Activated gamma-delta T cell treated with anti-CD3 and anti-CD28 coated beads, Interleukin-2, amount 50 U/mL, for 16 hours (primary cell): ENCODE results near the gene HLCS.
"Not testable (repeated sequence)": the region's sequence is repeated elsewhere in the genome, so short reads cannot be mapped to it uniquely, and the experiment has no call there.

Experiments
- DNase-seq: peaks from one replicate; pipeline ENCODE4 v3.0.0-alpha.2; 2020; ENCODE audit warnings: low read depth

HLCS gene

DNA sequence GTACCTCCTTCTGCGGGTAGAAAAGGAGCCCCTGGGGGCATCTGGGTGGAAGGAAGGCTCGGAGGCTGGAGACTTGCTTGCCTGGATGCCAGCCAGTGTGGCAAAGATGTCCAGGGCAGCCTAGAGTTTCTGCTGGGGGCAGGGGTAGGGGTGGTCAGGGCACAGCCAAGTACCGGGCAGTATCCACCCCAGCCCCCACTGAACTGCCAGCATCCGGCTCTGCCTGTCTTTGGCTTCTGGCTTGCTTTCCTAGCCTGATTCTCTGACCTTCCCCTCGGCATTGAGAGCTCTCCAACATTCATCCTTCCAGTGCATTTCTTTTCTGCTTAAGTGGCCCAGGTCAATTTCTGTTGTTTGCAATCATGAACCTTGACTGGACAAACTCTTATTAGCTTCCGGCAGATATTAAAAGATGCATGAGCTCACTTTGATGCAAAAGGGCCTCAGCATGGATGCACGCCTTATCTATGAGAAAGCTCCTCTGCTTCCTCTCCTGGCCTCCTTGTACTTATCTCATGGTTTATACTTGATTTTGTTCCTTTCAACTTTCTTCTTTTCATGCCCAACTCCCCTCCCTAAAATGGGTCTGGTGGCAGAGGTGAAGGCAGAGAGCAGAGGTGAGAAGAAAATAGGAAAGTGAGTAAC lies 116.9 kb downstream of the HLCS start:
- no peak for DNase-seq

DNA sequence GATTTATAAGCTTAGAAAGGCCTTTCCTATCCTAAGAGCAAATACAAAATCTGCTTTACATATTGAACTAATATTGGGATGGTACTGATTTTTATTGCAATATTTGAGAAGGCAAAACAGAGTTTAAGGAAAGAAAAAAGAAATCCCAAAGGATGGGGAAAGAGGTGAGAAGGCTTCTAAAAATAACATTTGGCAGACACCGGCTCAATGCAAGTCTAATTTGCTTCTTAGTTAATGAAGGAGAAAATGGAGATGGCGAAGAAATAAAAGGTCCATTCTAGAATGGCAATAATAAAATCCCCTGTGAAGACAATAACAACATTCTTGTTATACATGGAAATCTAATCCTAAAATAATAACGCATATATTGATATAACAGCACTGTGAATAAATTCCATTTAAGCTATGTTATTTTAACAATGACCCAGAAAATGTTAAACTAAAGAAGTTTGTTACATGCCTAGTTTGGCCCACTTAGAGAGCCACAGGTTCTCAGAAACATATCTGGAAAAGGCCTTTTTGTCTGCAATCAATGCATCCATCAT lies 117.7 kb downstream of the HLCS start:
- DNase-seq: no peak

- no peak for DNase-seq
Observed at GRCh38 chr21:36847189-36847588, 119.3 kb downstream of the HLCS start.

- DNase-seq: no peak
Observed at GRCh38 chr21:36846631-36847030, 119.8 kb downstream of the HLCS start.

DNA sequence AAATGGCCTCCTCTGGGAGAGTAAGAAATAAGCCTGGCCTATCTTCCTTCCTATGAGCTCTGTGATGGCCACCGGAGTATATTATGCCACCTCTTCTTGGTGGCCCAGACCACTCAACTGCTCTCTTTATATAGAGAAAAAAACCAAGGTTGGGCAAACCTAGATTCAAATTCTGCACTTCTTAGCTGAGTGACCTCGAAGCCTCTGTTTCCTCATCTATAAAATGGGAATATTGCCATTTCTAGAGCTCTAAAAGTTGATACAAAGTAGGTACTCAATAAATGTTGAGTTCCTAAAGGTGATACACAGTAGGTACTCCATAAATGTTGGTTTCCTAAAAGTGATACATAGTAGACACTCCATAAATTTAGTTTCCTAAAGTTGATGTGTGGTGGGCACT lies 120.7 kb downstream of the HLCS start:
- no peak for DNase-seq

DNA sequence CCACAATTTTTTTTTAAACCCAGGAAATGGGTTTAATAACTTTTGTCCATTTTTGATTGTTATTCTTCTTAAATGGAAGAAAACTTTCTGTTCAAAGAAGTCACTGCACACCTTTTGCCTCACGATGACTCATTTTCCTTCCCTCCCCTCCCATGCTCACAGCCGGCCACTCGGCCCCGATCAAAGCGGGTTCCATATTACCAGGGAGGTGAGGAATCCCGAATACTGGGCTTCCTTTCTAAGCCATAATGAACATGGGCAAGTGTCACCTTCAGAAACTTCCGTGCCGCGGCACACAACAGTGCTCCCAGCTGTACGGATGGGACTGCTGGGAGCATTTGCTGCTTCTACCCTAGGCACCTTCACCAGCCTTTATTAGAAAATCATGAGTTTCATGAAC lies 121.4 kb downstream of the HLCS start:
- no peak for DNase-seq

- DNase-seq: no peak
Observed at GRCh38 chr21:36841866-36842265, 124.6 kb downstream of the HLCS start.

GRCh38 chr21:36839735-36840134 lies 126.7 kb downstream of the HLCS start:
- no peak for DNase-seq

GRCh38 chr21:36839123-36839522 lies 127.3 kb downstream of the HLCS start:
- no peak for DNase-seq

DNA sequence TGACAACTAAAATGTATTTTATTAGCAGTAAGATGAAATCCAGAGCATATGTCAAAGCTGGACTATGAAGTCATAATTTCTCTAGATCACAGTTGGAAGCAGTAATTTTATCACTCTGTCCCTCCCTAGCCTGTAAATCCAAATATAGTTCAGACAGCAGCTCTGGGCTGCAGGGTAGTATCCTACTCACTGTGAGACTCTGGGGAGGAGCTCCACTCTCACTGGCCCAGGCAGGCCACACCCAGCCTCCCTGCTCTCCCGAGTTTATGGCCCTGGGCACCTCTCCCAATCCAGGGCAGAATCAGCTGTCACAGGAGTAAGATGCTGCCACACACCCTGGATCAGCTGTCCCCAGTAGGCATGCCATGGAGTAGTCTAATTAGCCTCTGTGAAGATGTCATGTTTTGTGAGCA lies 131.1 kb downstream of the HLCS start:
- no peak for DNase-seq

DNA sequence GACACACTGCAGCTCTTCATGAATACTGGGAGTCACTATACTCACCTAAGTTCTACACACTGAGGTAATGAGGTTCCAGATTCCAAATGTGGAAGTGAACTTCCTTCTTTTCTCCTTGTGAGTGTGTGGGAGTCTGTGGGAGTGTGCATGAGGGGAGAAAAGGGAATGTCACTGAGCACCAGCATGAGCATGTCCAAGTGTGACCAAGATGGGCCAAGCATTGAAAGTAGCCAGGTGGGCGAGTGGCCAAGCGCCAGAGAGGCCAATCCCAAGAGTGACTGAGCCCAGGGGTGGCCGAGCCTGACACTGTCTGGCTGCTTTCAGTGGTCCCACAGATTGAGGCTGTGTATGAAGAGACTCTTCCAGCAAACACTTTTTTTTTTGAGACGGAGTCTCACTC lies 132.3 kb downstream of the HLCS start:
- no peak for DNase-seq

DNA sequence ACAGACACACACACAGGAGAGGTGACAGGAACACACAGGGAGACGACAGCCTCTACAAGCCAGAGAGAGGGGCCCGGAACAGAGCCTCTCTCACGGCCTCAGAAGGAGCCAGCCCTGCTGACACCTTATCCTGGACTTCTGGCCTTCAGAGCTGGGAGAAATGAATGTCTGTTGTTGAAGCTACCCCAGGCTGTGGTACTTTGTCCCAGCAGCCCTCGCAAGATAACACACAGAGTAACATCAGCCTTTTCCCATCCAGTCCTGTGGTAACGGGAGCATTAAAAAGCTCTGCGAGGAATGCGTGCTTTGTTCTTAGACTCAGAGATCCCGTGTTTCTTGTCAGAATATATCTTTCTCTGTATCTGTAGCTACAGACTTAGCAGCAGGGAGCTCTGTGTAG lies 136.4 kb downstream of the HLCS start:
- no peak for DNase-seq

DNA sequence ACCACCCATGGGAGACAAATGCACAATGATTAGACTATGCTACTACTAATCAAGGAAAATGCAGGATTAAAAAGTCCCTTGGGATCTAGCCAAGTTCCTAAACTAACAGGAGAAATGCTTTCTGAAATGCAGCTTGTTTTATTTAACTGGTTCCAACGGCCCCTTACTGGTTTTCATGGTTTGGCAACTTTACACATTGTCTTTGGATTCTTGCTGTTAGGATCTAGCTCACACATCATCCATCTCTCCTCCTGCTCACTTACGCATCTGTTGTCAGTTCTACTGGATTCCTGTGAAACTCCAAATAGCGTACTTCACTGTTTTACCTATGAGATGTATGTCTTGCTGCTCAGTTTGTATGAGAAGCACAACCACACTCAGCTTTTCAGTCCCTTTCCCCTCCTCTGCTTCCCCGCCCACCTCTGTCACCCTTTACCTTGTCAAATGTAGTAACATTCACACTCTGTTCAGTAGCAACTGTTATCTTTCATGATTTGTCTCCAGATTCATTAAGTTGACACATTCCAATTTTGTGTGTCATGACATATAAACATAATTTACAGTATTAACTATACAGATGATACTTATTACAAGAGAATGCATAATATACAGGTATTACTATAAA lies 137.5 kb downstream of the HLCS start:
- no peak for DNase-seq

DNA sequence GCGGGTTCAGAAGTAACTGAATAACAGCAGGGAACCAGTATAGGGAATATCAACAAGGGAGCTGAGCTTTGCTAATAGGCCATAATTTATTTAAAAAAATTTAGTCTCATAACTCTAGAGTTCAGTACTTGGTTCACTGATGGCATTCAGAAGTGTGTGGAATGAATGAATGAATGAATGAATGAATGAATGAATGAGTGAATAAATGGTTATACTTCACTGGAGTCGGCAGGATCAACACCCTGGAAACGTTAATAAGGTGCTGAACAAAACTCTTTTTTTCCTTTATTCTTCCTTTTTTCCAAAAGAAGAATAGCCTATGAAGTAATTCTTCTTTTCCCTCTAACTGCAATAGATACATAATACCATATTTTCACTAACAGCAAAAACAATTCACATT lies 138.3 kb downstream of the HLCS start:
- no peak for DNase-seq

GRCh38 chr21:36825658-36826057 lies 140.8 kb downstream of the HLCS start:
- no peak for DNase-seq

GRCh38 chr21:36821032-36821299 lies 145.5 kb downstream of the HLCS start:
- no peak for DNase-seq

DNA sequence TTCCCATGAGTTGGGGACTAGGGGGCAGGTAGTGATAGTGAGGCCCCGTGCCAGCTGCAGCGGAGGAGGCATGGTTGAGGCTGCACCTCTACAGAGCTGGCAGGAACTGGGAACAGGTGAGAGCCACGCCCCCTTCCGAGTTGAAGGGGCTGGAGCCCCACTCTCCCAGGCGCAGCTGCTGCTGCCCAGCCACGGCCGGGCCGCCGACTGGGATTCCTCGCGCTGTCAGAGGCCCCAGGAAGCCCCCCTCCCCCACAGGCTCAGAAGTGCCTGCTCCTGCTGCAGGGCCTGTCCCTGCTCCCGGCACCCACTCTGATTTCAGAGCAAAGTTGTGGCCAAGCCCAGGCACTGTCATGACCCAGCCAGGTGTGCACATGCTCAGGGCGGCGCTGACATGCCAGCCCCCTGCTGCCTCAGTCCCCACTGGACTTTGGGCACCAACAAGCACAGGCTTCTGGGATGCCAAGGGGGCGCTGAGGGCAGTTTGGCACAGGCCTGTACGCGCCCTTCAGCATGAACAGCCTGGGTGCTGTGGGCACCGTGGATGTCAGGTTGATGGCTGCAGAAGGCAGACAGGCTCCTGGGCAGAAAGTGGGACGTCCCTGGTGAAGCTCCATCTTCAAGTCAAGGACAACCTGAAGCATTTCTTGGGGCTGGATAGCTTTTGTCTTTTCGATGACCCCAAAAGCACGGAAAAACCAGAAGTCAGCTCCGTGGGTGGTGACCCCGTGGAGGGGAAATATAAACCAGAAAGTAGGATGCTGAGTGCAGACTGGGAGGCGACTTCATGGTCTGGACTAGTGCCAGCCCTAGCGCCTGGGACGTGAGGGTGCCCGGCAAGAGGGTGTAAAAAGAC lies 146.1 kb downstream of the HLCS start:
- no peak for DNase-seq

- no peak for DNase-seq
Observed at GRCh38 chr21:36817732-36818450, 148.6 kb downstream of the HLCS start.

DNA sequence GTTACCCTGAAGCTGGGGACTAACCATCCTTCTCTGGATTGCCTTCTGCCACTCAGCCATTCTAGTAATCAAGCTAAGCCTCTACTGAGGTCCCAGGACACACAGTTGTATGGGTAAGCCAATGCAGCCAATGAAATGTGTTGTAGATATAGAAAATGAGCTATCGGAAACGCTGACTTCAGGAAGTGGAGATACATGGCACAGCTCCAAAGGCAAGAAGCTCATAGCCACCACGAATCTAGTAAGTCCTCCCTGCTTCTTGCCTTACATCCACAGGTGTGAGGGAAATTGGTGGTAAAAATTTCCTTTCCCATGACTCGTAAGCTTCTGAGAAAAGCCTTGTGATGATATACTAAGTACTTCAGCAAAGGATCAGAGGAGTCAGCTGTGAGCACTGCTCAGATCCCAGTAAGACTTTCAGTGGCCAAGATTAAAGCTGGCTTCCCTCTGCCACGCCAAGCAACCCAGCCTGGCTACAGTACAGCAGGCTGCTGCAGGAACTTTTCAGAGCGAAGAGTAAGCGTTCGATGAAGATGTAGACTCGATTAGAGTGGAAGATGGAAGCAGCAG lies 149.8 kb downstream of the HLCS start:
- no peak for DNase-seq

DNA sequence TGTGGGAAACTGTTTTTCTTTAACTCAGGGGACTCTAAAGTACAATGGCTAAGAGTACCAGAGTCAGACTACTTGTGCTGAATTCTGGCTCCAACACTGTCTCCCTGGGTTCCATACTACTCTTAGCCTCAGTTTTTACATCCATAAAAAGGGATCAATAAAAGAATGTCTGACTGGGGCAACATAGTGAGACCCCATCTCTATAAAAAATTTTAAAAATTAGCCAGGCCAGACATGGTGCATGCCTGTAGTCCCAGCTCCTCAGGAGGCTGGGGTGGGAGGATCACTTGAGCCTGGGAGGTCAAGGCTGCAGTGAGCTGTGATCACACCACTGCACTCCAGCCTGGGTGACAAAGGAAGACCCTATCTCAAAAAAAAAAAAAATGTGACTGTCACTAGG lies 150.4 kb downstream of the HLCS start:
- not testable (repeated sequence) for DNase-seq

DNA sequence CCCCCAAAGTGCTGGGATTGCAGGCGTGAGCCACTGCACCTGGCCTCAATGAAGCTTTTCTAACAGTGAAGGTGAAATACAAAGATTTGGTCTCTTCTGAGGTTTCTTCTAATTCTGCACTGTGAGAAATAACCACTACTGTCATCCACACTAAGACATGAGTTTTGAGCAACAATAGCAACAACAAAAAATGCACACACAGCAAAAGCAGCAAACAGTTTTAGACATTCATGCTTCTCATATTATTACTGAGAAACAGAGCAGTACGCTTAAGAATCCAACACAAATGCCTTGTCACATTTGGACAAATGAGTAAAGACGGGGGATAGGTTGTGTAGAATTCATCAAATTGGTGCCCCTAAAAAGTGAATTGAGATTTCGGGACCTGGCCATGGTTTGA lies 151.2 kb downstream of the HLCS start:
- no peak for DNase-seq

- DNase-seq: no peak
Observed at GRCh38 chr21:36813052-36813451, 153.4 kb downstream of the HLCS start.
